ENCODE data around the gene PAX7. TPM values are rescaled to one million over a fixed set of nuclear protein-coding genes. Genes with fewer than 3 reads are reported as not detected.
A peak's percentile ranks its signal among the peaks of the same experiment; 100 is the strongest.

Gene PAX7
- total RNA-seq, 1 donor, result not detected

- Histone ChIP-seq H2AFZ (ENCODE audit: low read length) (no peak overlapping the region), H3K9me3 (ENCODE audit: low read depth, low read length) (no peaks in the 10 kb centered on the region), H3K36me3 (ENCODE audit: insufficient read depth, low read length) (no peaks in the 10 kb centered on the region), H3K79me2 (ENCODE audit: insufficient read depth, low read length) (no peaks in the 10 kb centered on the region), H3K4me2 (ENCODE audit: insufficient read depth, low read length) (no peak overlapping the region), H4K20me1 (ENCODE audit: insufficient read depth, low read length) (no peaks in the 10 kb centered on the region), H3K27ac (ENCODE audit: low read depth, low read length) (no peak overlapping the region), H3K27me3 (ENCODE audit: insufficient read depth, low read length) (peaks cover 74% of the 10 kb centered on the region), H3K4me1 (ENCODE audit: insufficient read depth, low read length) (no peaks in the 10 kb centered on the region), H3K4me3 (ENCODE audit: insufficient read depth, low read length) (no peak overlapping the region)
- peak; percentile 87 for DNase-seq (ENCODE audit: insufficient read length, low spot score, missing footprints)
- TF ChIP-seq CTCF (IDR thresholded peaks at IDR 0.05; ENCODE audit: extremely low read depth, low read depth, low read length), result no peak
These were observed 19.2 kb downstream of the PAX7 start for GRCh38 chr1:18649693-18650370.

DNA sequence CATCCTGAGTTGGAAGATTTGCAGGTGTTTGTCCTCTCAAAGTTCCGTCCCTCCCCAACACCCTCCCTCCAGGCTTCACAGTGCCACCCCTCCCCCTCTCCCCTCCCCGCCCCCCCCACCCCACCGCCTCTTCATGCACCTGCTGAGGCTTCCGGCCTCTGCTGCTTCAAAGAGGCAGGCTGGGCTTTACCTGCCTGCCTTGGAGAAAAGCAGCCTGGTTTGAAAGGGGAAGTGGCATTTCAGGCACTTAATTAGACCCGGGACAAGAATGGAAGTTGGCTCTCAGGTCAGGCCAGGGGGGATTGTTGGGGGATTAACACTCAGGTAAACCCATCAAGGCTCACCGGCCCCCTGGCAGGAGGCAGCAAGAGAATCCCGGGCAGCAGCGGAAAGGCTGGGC, 21.1 kb downstream of the PAX7 start:
- Histone ChIP-seq H4K20me1 (ENCODE audit: insufficient read depth, low read length) (no peaks in the 10 kb centered on the region), H3K9me3 (ENCODE audit: low read depth, low read length) (no peaks in the 10 kb centered on the region), H2AFZ (ENCODE audit: low read length) (no peak overlapping the region), H3K36me3 (ENCODE audit: insufficient read depth, low read length) (no peaks in the 10 kb centered on the region), H3K27me3 (ENCODE audit: insufficient read depth, low read length) (peaks cover 59% of the 10 kb centered on the region), H3K4me2 (ENCODE audit: insufficient read depth, low read length) (no peak overlapping the region), H3K27ac (ENCODE audit: low read depth, low read length) (no peak overlapping the region), H3K79me2 (ENCODE audit: insufficient read depth, low read length) (no peaks in the 10 kb centered on the region), H3K4me3 (ENCODE audit: insufficient read depth, low read length) (no peak overlapping the region), H3K4me1 (ENCODE audit: insufficient read depth, low read length) (no peaks in the 10 kb centered on the region)
- peak; percentile 45 for DNase-seq (ENCODE audit: insufficient read length, low spot score, missing footprints)
- TF ChIP-seq CTCF (IDR thresholded peaks at IDR 0.05; ENCODE audit: extremely low read depth, low read depth, low read length), result no peak

DNA sequence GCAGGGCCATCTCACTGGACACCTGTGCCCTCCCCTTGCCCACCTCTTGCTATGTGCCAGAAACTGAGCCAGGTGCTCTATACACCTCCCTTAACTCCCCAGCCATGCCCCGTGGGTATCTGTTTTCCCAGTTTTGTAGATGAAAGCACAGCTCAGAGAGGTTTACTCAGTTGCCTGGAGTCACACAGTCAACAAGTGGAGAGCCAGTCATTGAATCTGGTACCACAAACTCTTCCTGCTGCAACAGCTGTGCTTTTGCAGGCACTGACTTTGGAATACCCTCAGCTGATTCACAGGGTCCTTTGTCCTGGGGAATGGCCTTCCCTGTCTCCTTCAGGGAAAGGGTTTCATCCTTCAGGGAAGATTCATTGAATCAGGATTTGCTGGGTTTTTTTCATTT, 22.1 kb downstream of the PAX7 start:
- no peaks in the 10 kb centered on the region for H3K9me3 ChIP-seq (ENCODE audit: low read depth, low read length)
- H4K20me1 ChIP-seq (ENCODE audit: insufficient read depth, low read length), result no peaks in the 10 kb centered on the region
- no peaks in the 10 kb centered on the region for H3K79me2 ChIP-seq (ENCODE audit: insufficient read depth, low read length)
- H3K4me2 ChIP-seq (ENCODE audit: insufficient read depth, low read length), result no peak overlapping the region
- DNase-seq (ENCODE audit: insufficient read length, low spot score, missing footprints), result peak; percentile 47
- no peaks in the 10 kb centered on the region for H3K36me3 ChIP-seq (ENCODE audit: insufficient read depth, low read length)
- no peak for TF ChIP-seq CTCF (IDR thresholded peaks at IDR 0.05; ENCODE audit: extremely low read depth, low read depth, low read length)
- peaks cover 53% of the 10 kb centered on the region for H3K27me3 ChIP-seq (ENCODE audit: insufficient read depth, low read length)
- H3K27ac ChIP-seq (ENCODE audit: low read depth, low read length), result no peak overlapping the region
- H3K4me3 ChIP-seq (ENCODE audit: insufficient read depth, low read length), result no peak overlapping the region
- no peak overlapping the region for H2AFZ ChIP-seq (ENCODE audit: low read length)
- H3K4me1 ChIP-seq (ENCODE audit: insufficient read depth, low read length), result no peaks in the 10 kb centered on the region

DNA sequence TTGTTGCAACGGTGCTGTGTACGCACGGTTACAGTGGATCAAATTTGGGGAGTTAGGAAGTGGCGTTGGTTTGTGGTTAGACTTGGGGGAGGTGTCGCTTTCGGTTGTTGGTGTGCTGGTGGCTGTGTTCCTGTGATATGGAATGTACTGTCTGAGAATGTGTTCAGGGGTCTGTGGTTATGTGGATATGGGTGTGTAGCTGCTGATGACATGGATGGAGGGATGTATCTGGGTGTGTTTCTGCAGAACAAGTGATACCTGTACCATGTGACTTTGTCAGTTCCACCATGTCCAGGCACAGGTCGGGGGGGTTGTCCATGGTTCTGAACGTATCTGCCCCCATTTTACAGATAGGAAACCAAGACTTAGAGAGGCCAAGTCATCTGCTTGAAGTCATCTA, 22.7 kb downstream of the PAX7 start:
- no peak overlapping the region for H3K4me2 ChIP-seq (ENCODE audit: insufficient read depth, low read length)
- no peak overlapping the region for H3K4me3 ChIP-seq (ENCODE audit: insufficient read depth, low read length)
- no peaks in the 10 kb centered on the region for H3K9me3 ChIP-seq (ENCODE audit: low read depth, low read length)
- H3K27ac ChIP-seq (ENCODE audit: low read depth, low read length), result no peak overlapping the region
- peaks cover 48% of the 10 kb centered on the region for H3K27me3 ChIP-seq (ENCODE audit: insufficient read depth, low read length)
- H4K20me1 ChIP-seq (ENCODE audit: insufficient read depth, low read length), result no peaks in the 10 kb centered on the region
- H3K4me1 ChIP-seq (ENCODE audit: insufficient read depth, low read length), result no peaks in the 10 kb centered on the region
- H2AFZ ChIP-seq (ENCODE audit: low read length), result no peak overlapping the region
- DNase-seq (ENCODE audit: insufficient read length, low spot score, missing footprints), result peak; percentile 50
- H3K79me2 ChIP-seq (ENCODE audit: insufficient read depth, low read length), result no peaks in the 10 kb centered on the region
- no peak for TF ChIP-seq CTCF (IDR thresholded peaks at IDR 0.05; ENCODE audit: extremely low read depth, low read depth, low read length)
- no peaks in the 10 kb centered on the region for H3K36me3 ChIP-seq (ENCODE audit: insufficient read depth, low read length)
